Measurements from ENCODE around the gene SBK3. TPM values are rescaled to one million over a fixed set of nuclear protein-coding genes. Genes with fewer than 3 reads are reported as not detected.

SBK3 gene
- polyA plus RNA-seq, 1 of the 3 experiments (the other 2 are of a cell fraction) = 0.03 TPM

- Histone ChIP-seq H3K4me3 (ENCODE audit: low read depth in 2 of 2, low read length in 1 of 2) (no peak overlapping the region), H3K4me2 (no peak overlapping the region), H3K9me2 (no peaks in the 10 kb centered on the region), H3K27me3 (ENCODE audit: insufficient read depth) (no peaks in the 10 kb centered on the region), H3K36me3 (replicated peaks in 1 of 2; ENCODE audit: control insufficient read depth in 1 of 2, insufficient read depth in 2 of 2, low read length in 1 of 2) (no peaks in the 10 kb centered on the region), H3K9me3 (no peaks in the 10 kb centered on the region), H3K4me1 (ENCODE audit: control insufficient read depth in 1 of 2, insufficient read depth in 2 of 2, low read depth in 1 of 2, low read length in 1 of 2) (no peaks in the 10 kb centered on the region), H3F3A (replicated peaks; ENCODE audit: insufficient read depth) (no peaks in the 10 kb centered on the region), H3K9ac (no peak overlapping the region), H3K79me2 (ENCODE audit: insufficient read depth) (no peaks in the 10 kb centered on the region), H2AFZ (ENCODE audit: low read depth) (no peak overlapping the region), H3K27ac (ENCODE audit: low read depth in 2 of 2, low read length in 1 of 2) (no peak overlapping the region), H4K20me1 (ENCODE audit: insufficient read depth) (no peaks in the 10 kb centered on the region)
- TF ChIP-seq EZH2phosphoT487 (IDR thresholded peaks at IDR 0.05; ENCODE audit: borderline replicate concordance, low read depth) = no peak
- TF ChIP-seq SIN3A (IDR thresholded peaks at IDR 0.05; ENCODE audit: borderline replicate concordance, low read depth, low read length) = no peak
- TF ChIP-seq TCF12 (IDR thresholded peaks at IDR 0.05) = no peak
- no peak for TF ChIP-seq FOXJ3 (CRISPR knock-in tag; IDR thresholded peaks at IDR 0.05)
- TF ChIP-seq PBX3 (IDR thresholded peaks at IDR 0.05) = no peak
- TF ChIP-seq GABPA (IDR thresholded peaks at IDR 0.05; ENCODE audit: low read depth) = no peak
- no peak for TF ChIP-seq RAD21 (IDR thresholded peaks at IDR 0.05; ENCODE audit: low read length)
- TF ChIP-seq, protein P1, sequence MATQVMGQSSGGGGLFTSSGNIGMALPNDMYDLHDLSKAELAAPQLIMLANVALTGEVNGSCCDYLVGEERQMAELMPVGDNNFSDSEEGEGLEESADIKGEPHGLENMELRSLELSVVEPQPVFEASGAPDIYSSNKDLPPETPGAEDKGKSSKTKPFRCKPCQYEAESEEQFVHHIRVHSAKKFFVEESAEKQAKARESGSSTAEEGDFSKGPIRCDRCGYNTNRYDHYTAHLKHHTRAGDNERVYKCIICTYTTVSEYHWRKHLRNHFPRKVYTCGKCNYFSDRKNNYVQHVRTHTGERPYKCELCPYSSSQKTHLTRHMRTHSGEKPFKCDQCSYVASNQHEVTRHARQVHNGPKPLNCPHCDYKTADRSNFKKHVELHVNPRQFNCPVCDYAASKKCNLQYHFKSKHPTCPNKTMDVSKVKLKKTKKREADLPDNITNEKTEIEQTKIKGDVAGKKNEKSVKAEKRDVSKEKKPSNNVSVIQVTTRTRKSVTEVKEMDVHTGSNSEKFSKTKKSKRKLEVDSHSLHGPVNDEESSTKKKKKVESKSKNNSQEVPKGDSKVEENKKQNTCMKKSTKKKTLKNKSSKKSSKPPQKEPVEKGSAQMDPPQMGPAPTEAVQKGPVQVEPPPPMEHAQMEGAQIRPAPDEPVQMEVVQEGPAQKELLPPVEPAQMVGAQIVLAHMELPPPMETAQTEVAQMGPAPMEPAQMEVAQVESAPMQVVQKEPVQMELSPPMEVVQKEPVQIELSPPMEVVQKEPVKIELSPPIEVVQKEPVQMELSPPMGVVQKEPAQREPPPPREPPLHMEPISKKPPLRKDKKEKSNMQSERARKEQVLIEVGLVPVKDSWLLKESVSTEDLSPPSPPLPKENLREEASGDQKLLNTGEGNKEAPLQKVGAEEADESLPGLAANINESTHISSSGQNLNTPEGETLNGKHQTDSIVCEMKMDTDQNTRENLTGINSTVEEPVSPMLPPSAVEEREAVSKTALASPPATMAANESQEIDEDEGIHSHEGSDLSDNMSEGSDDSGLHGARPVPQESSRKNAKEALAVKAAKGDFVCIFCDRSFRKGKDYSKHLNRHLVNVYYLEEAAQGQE (IDR thresholded peaks at IDR 0.05; ENCODE audit: low read depth, low read length) = no peak
- no peak for TF ChIP-seq NFIC (IDR thresholded peaks at IDR 0.05; ENCODE audit: borderline replicate concordance)
- 73% methylated on average over 12 of the region's 12 CpGs for WGBS (ENCODE audit: low lambda C conversion rate)
- CTCF ChIA-PET = no interaction called here
- POLR2A ChIA-PET = no interaction called here
- peak; percentile 46 for DNase-seq
Measured at GRCh38 chr19:55563261-55563690, 17.9 kb upstream of the SBK3 start.

- no peaks in the 10 kb centered on the region for H3K9me3 ChIP-seq
- DNase-seq = no peak
- no peaks in the 10 kb centered on the region for H3K27me3 ChIP-seq (ENCODE audit: insufficient read depth)
- H3K4me2 ChIP-seq = no peak overlapping the region
- no peaks in the 10 kb centered on the region for H3K9me2 ChIP-seq
- no peak overlapping the region for H2AFZ ChIP-seq (ENCODE audit: low read depth)
- WGBS (ENCODE audit: low lambda C conversion rate) = 76% methylated on average over 9 of the region's 9 CpGs
- no peak overlapping the region for H3K9ac ChIP-seq
- no peaks in the 10 kb centered on the region for H3F3A ChIP-seq (replicated peaks; ENCODE audit: insufficient read depth)
- H3K4me1 ChIP-seq (ENCODE audit: control insufficient read depth in 1 of 2, insufficient read depth in 2 of 2, low read depth in 1 of 2, low read length in 1 of 2) = no peaks in the 10 kb centered on the region
- no peaks in the 10 kb centered on the region for H3K79me2 ChIP-seq (ENCODE audit: insufficient read depth)
- ChIA-PET POLR2A (no interaction called here), CTCF (interaction anchor here (0.6 to 0.8 kb wide), 2 partner anchors 10 to 56 kb away, joined by 3 read pairs; no protein-coding TSS in a partner anchor)
- no peak overlapping the region for H3K27ac ChIP-seq (ENCODE audit: low read depth in 2 of 2, low read length in 1 of 2)
- H4K20me1 ChIP-seq (ENCODE audit: insufficient read depth) = no peaks in the 10 kb centered on the region
- H3K36me3 ChIP-seq (replicated peaks in 1 of 2; ENCODE audit: control insufficient read depth in 1 of 2, insufficient read depth in 2 of 2, low read length in 1 of 2) = no peaks in the 10 kb centered on the region
- H3K4me3 ChIP-seq (ENCODE audit: low read depth in 2 of 2, low read length in 1 of 2) = no peak overlapping the region
- no peak for TF ChIP-seq JUND (IDR thresholded peaks at IDR 0.05)
- no peak for TF ChIP-seq SIN3A (IDR thresholded peaks at IDR 0.05; ENCODE audit: borderline replicate concordance, low read depth, low read length)
- TF ChIP-seq EP300 (IDR thresholded peaks at IDR 0.05; ENCODE audit: borderline replicate concordance in 1 of 2, low read depth in 1 of 2, low read length in 1 of 2) = no peak
- TF ChIP-seq TEAD4 (IDR thresholded peaks at IDR 0.05; ENCODE audit: borderline replicate concordance, insufficient read depth) = no peak
- no peak for TF ChIP-seq IRF3 (IDR thresholded peaks at IDR 0.05; ENCODE audit: low read depth, low read length)
- TF ChIP-seq, protein P1 (IDR thresholded peaks at IDR 0.05; ENCODE audit: low read depth, low read length) = no peak
- TF ChIP-seq RFX5 (IDR thresholded peaks at IDR 0.05; ENCODE audit: low read length) = no peak
- TF ChIP-seq USF1 (IDR thresholded peaks at IDR 0.05; ENCODE audit: borderline replicate concordance, low read depth) = no peak
- TF ChIP-seq EZH2phosphoT487 (IDR thresholded peaks at IDR 0.05; ENCODE audit: borderline replicate concordance, low read depth) = no peak
- TF ChIP-seq FOXJ3 (CRISPR knock-in tag; IDR thresholded peaks at IDR 0.05) = no peak
- TF ChIP-seq PBX3 (IDR thresholded peaks at IDR 0.05) = no peak
Measured at GRCh38 chr19:55559684-55560083, 14.3 kb upstream of the SBK3 start.
